Trophoblast cell (in vitro differentiated cells and primary cell): Measurements from ENCODE around the gene DLX3.

Experiments
- DNase-seq, 2 donors: peaks; one replicate each; pipeline ENCODE4 v3.0.0-alpha.2; 2016
- H2AFZ ChIP-seq: 2 replicates; pipeline ENCODE4 v1.6.1; 2013; ENCODE audit warnings: low read length, moderate library complexity, mild to moderate bottlenecking; ENCODE audit not compliant: insufficient read depth, poor library complexity
- H2AK5ac ChIP-seq: 2 replicates; pipeline ENCODE4 v1.6.1; 2013; ENCODE audit warnings: mild to moderate bottlenecking, low read length
- H2BK120ac ChIP-seq: 2 replicates; pipeline ENCODE4 v1.6.1; 2013; ENCODE audit warnings: low read length, mild to moderate bottlenecking, moderate library complexity; ENCODE audit not compliant: insufficient read depth, poor library complexity
- H2BK12ac ChIP-seq: 2 replicates; pipeline ENCODE4 v1.6.1; 2013; ENCODE audit warnings: mild to moderate bottlenecking, low read length, moderate library complexity
- H2BK5ac ChIP-seq: 2 replicates; pipeline ENCODE4 v1.6.1; 2013; ENCODE audit warnings: low read length, low read depth, moderate library complexity, mild to moderate bottlenecking; ENCODE audit not compliant: poor library complexity
- H3K14ac ChIP-seq: 2 replicates; pipeline ENCODE4 v1.6.1; 2013; ENCODE audit warnings: mild to moderate bottlenecking, low read length
- H3K18ac ChIP-seq: 2 replicates; pipeline ENCODE4 v1.6.1; 2013; ENCODE audit warnings: mild to moderate bottlenecking, low read length
- H3K23ac ChIP-seq: 2 replicates; pipeline ENCODE4 v1.6.1; 2013; ENCODE audit warnings: low read length
- H3K27ac ChIP-seq: 2 replicates; pipeline ENCODE4 v1.5.1; 2013; ENCODE audit warnings: low read depth, mild to moderate bottlenecking, inconsistent platforms, low read length, moderate library complexity
- H3K27me3 ChIP-seq: 2 replicates; pipeline ENCODE4 v1.6.1; 2013; ENCODE audit warnings: inconsistent platforms, mild to moderate bottlenecking, low read length, moderate library complexity; ENCODE audit not compliant: insufficient read depth
- H3K36me3 ChIP-seq, 2 experiments: 1 replicate in 1 of 2; 2 replicates in 1 of 2; pipeline ENCODE4 v1.6.1; 2013; ENCODE audit warnings: low read length in 2 of 2, mild to moderate bottlenecking in 2 of 2, moderate library complexity in 1 of 2; ENCODE audit not compliant: insufficient read depth in 2 of 2, control insufficient read depth in 1 of 2
- H3K4ac ChIP-seq: 2 replicates; pipeline ENCODE4 v1.6.1; 2013; ENCODE audit warnings: low read depth, mild to moderate bottlenecking, low read length, moderate library complexity
- H3K4me1 ChIP-seq, 2 experiments: 1 replicate in 1 of 2; 2 replicates in 1 of 2; pipeline ENCODE4 v1.6.1; 2013; ENCODE audit warnings: low read length in 2 of 2, mild to moderate bottlenecking in 2 of 2, moderate library complexity in 1 of 2; ENCODE audit not compliant: insufficient read depth in 2 of 2, control insufficient read depth in 1 of 2
- H3K4me2 ChIP-seq: 2 replicates; pipeline ENCODE4 v1.6.1; 2013; ENCODE audit warnings: inconsistent platforms, mild to moderate bottlenecking, low read length, moderate library complexity
- H3K4me3 ChIP-seq: 2 replicates; pipeline ENCODE4 v1.5.1; 2013; ENCODE audit warnings: mild to moderate bottlenecking, low read depth, low read length, inconsistent platforms
- H3K79me1 ChIP-seq: one replicate; pipeline ENCODE4 v1.6.1; 2013; ENCODE audit warnings: low read length
- H3K79me2 ChIP-seq: 2 replicates; pipeline ENCODE4 v1.6.1; 2013; ENCODE audit warnings: low read length, mild to moderate bottlenecking; ENCODE audit not compliant: control insufficient read depth, insufficient read depth, poor library complexity
- H3K9ac ChIP-seq: 2 replicates; pipeline ENCODE4 v1.6.1; 2013; ENCODE audit warnings: mild to moderate bottlenecking, low read length
- H3K9me3 ChIP-seq: 2 replicates; pipeline ENCODE4 v1.6.1; 2013; ENCODE audit warnings: low read depth, mild to moderate bottlenecking, control low read depth, inconsistent platforms, low read length; ENCODE audit not compliant: insufficient read depth
- H4K12ac ChIP-seq: 2 replicates; pipeline ENCODE4 v1.6.1; 2013; ENCODE audit warnings: low read depth, mild to moderate bottlenecking, low read length, moderate library complexity
- H4K8ac ChIP-seq: 2 replicates; pipeline ENCODE4 v1.6.1; 2013; ENCODE audit warnings: low read depth, mild to moderate bottlenecking, low read length, moderate library complexity
- H4K91ac ChIP-seq: one replicate; pipeline ENCODE4 v1.6.1; 2013; ENCODE audit warnings: low read depth, mild to moderate bottlenecking, low read length, moderate library complexity
- WGBS: extraction: QIAGEN DNeasy Blood & Tissue Kit; methylation state at CpG from one replicate; pipeline ENCODE4 v1.1.7; 2013; ENCODE audit warnings: missing lambda C conversion rate; ENCODE audit not compliant: insufficient read length, insufficient coverage; ENCODE audit errors: extremely low coverage; 5-methylcytosine and 5-hydroxymethylcytosine counted together

The DLX3 gene

GRCh38 chr17:49992933-49993422 lies 2.0 kb downstream of the DLX3 start:
- Histone ChIP-seq H2AFZ (peak overlapping the region; percentile 19), H3K4me1 (peaks cover 8 to 18% of the 10 kb centered on the region in 2 experiments), H2BK5ac (no peak overlapping the region), H3K27ac (no peak overlapping the region), H3K27me3 (no peaks in the 10 kb centered on the region), H2AK5ac (no peak overlapping the region), H4K8ac (peak overlapping the region; percentile 72), H3K4me3 (peak overlapping the region; percentile 70), H2BK12ac (no peak overlapping the region), H4K12ac (no peak overlapping the region), H3K23ac (no peak overlapping the region), H3K4ac (peak overlapping the region; percentile 35), H3K36me3 (peaks cover 22 to 23% of the 10 kb centered on the region in 2 experiments), H3K79me2 (peaks cover 13% of the 10 kb centered on the region), H2BK120ac (peak overlapping the region; percentile 30), H3K79me1 (peaks cover 20% of the 10 kb centered on the region), H3K4me2 (peak overlapping the region; percentile 70), H4K91ac (peak overlapping the region; percentile 61), H3K9me3 (peaks cover 4% of the 10 kb centered on the region), H3K14ac (peak overlapping the region; percentile 77), H3K18ac (peak overlapping the region; percentile 34), H3K9ac (peak overlapping the region; percentile 10)
- no CpG with 5 or more reads among the region's 23 CpGs for WGBS
- no peak for DNase-seq

DNA sequence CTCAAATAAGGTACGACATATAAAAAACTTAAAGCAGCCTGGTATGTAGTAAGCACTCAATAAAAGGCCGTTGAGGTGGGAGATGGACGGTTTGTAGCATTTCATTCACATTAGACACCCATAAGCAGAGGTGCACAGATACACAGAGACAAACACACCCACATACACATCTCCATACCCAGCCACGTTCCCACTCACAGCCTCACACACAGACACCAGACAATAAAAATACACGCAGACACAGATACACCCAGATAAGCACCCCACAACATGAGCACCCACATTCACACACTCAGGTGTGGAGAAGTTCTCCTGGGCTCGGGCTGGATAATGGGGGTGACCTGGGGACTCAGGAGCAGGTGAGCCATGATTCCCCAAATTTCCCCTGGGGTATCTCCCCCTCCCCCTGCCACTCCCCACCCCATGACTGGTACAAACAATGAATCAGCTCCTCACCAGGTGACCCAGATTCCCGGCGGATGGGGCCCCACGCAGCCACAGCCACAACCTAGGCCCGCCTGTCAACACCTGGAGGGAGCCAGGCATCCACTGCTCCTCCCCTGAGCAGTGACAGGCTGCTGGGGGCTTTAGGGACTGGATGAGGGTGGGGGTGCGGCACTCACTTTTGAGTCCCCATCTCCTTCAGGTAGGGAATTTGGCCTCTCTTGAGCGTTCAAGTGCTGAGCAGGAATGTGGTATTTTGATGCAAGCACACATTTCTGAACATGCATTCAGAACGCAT lies 2.7 kb downstream of the DLX3 start:
- no peak overlapping the region for H4K8ac ChIP-seq
- H3K4me2 ChIP-seq, result peak overlapping the region; percentile 70
- H4K12ac ChIP-seq, result no peak overlapping the region
- H3K79me2 ChIP-seq, result peaks cover 13% of the 10 kb centered on the region
- peak overlapping the region; percentile 58 for H3K4me3 ChIP-seq
- peaks cover 22 to 23% of the 10 kb centered on the region in 2 experiments for H3K36me3 ChIP-seq
- H3K27me3 ChIP-seq, result no peaks in the 10 kb centered on the region
- H2BK120ac ChIP-seq, result no peak overlapping the region
- no peak for DNase-seq
- no CpG with 5 or more reads among the region's 13 CpGs for WGBS
- no peak overlapping the region for H3K9ac ChIP-seq
- H3K18ac ChIP-seq, result no peak overlapping the region
- no peak overlapping the region for H4K91ac ChIP-seq
- H3K27ac ChIP-seq, result no peak overlapping the region
- no peak overlapping the region for H3K23ac ChIP-seq
- no peak overlapping the region for H2AK5ac ChIP-seq
- peaks cover 20% of the 10 kb centered on the region for H3K79me1 ChIP-seq
- H3K14ac ChIP-seq, result no peak overlapping the region
- peaks cover 8 to 22% of the 10 kb centered on the region in 2 experiments for H3K4me1 ChIP-seq
- H2BK5ac ChIP-seq, result no peak overlapping the region
- H3K4ac ChIP-seq, result no peak overlapping the region
- H2AFZ ChIP-seq, result no peak overlapping the region
- H2BK12ac ChIP-seq, result no peak overlapping the region
- H3K9me3 ChIP-seq, result peaks cover 4% of the 10 kb centered on the region

DNA sequence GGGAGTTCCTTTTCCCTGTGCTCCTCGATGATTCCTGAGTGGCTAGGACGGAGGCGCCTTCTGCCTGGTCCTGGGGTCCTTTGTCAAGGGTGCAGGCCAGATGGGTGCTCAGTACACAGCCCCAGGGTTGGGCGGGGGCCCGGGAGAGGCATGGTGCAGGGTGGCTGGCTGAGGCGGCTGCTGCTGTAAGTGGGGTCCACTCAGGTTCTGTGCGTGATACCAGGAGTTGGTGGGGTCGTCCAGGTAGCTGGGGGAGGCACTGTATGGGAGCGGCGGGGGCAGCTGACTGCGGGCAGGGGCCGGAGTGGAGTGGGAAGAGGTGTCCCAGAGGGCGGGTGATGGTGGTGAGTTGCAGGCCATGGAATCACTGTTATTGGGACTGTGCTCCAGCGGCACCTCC lies 3.6 kb downstream of the DLX3 start:
- no peak overlapping the region for H3K18ac ChIP-seq
- H3K79me2 ChIP-seq, result peaks cover 13% of the 10 kb centered on the region
- H3K27ac ChIP-seq, result no peak overlapping the region
- no peak overlapping the region for H3K14ac ChIP-seq
- no peak overlapping the region for H4K91ac ChIP-seq
- H3K9me3 ChIP-seq, result peaks cover 4% of the 10 kb centered on the region
- no peak overlapping the region for H4K12ac ChIP-seq
- peaks cover 18% of the 10 kb centered on the region for H3K79me1 ChIP-seq
- no peak overlapping the region for H2BK12ac ChIP-seq
- H3K4me3 ChIP-seq, result no peak overlapping the region
- WGBS, result no CpG with 5 or more reads among the region's 14 CpGs
- peaks cover 22 to 23% of the 10 kb centered on the region in 2 experiments for H3K36me3 ChIP-seq
- H3K9ac ChIP-seq, result no peak overlapping the region
- no peak overlapping the region for H4K8ac ChIP-seq
- no peak overlapping the region for H2BK120ac ChIP-seq
- H3K23ac ChIP-seq, result no peak overlapping the region
- H3K27me3 ChIP-seq, result no peaks in the 10 kb centered on the region
- no peak overlapping the region for H2AFZ ChIP-seq
- H3K4me1 ChIP-seq, result peaks cover 8 to 16% of the 10 kb centered on the region in 2 experiments
- H2BK5ac ChIP-seq, result no peak overlapping the region
- no peak for DNase-seq
- H2AK5ac ChIP-seq, result no peak overlapping the region
- H3K4me2 ChIP-seq, result no peak overlapping the region
- no peak overlapping the region for H3K4ac ChIP-seq

GRCh38 chr17:49990921-49991320 lies 4.1 kb downstream of the DLX3 start:
- peaks cover 13% of the 10 kb centered on the region for H3K79me2 ChIP-seq
- no peak overlapping the region for H2BK120ac ChIP-seq
- H2AFZ ChIP-seq, result no peak overlapping the region
- DNase-seq, result no peak
- no peak overlapping the region for H3K4ac ChIP-seq
- H3K9me3 ChIP-seq, result peaks cover 2% of the 10 kb centered on the region
- no peak overlapping the region for H4K12ac ChIP-seq
- no peak overlapping the region for H2AK5ac ChIP-seq
- no peaks in the 10 kb centered on the region for H3K27me3 ChIP-seq
- no peak overlapping the region for H2BK5ac ChIP-seq
- no peak overlapping the region for H3K4me3 ChIP-seq
- no peak overlapping the region for H3K18ac ChIP-seq
- no peak overlapping the region for H3K4me2 ChIP-seq
- H3K36me3 ChIP-seq, result peaks cover 22 to 23% of the 10 kb centered on the region in 2 experiments
- H3K27ac ChIP-seq, result no peak overlapping the region
- no peak overlapping the region for H3K14ac ChIP-seq
- no peak overlapping the region for H3K23ac ChIP-seq
- peaks cover 18% of the 10 kb centered on the region for H3K79me1 ChIP-seq
- H3K9ac ChIP-seq, result no peak overlapping the region
- H3K4me1 ChIP-seq, result peaks cover 8 to 16% of the 10 kb centered on the region in 2 experiments
- H2BK12ac ChIP-seq, result no peak overlapping the region
- H4K91ac ChIP-seq, result no peak overlapping the region
- H4K8ac ChIP-seq, result no peak overlapping the region
- no CpG with 5 or more reads among the region's 8 CpGs for WGBS
